HepG2 (cell line): Measurements from ENCODE around the gene OR14K1. TPM values are rescaled to one million over a fixed set of nuclear protein-coding genes. Genes with fewer than 3 reads are reported as not detected.

Experiments used
- ATAC-seq: fragments of 200-7000 bp; cut with Tn5 transposase; 3 replicates; pipeline ENCODE4 v1.9.1; 2020; ENCODE audit warnings: mild to moderate bottlenecking, moderate library complexity
- BruUV-seq: library from RNA; stranded (reverse); fragments of 400-500 nt; replicated peaks from 2 replicates; lab custom pipeline; 2021; lab: Mats Ljungman, UMichigan
- CTCF ChIA-PET: fragments of 300-600 bp; formaldehyde crosslinking; extraction: SDS; loops from one replicate; lab custom pipeline; 2021; ENCODE audit warnings: low total read pairs, inconsistent platforms, low intra/inter-chr PET ratio; lab: Yijun Ruan, JAX
- POLR2A ChIA-PET: fragments of 350-600 bp; sonication (Branson Sonifier 250); formaldehyde crosslinking; loops from one replicate; lab custom pipeline; 2020; ENCODE audit warnings: antibody characterized with exemption, inconsistent platforms; lab: Yijun Ruan, JAX
- DNase-seq: peaks from one replicate; pipeline ENCODE4 v3.0.0-alpha.2; 2015; ENCODE audit warnings: low spot score
- FAIRE-seq: peaks from 3 replicates; lab custom pipeline; 2011; peaks lifted over from hg19 to GRCh38; lab: Jason Lieb, UNC
- H2AFZ ChIP-seq: one replicate; pipeline ENCODE4 v1.6.1; 2011; ENCODE audit warnings: low read length, inconsistent platforms
- H3K27ac ChIP-seq: fragments of 300-600 bp; 3 replicates; pipeline ENCODE4 v1.8.0; 2011; ENCODE audit warnings: mixed run types, mild to moderate bottlenecking, mixed read lengths, low read length, inconsistent platforms; ENCODE audit not compliant: insufficient read depth; ENCODE audit errors: extremely low read length
- H3K27me3 ChIP-seq, 2 experiments: fragments of 200-600 bp in 1 of 2; 2 replicates in 1 of 2; 3 replicates in 1 of 2; pipeline versions ENCODE4 v1.6.0 to v1.8.0; 2011; ENCODE audit warnings: low read length in 2 of 2, mild to moderate bottlenecking in 2 of 2, moderate library complexity in 2 of 2, inconsistent platforms in 1 of 2; ENCODE audit not compliant: insufficient read depth in 2 of 2, control insufficient read depth in 1 of 2
- H3K36me3 ChIP-seq, 2 experiments: fragments of 200-600 bp in 1 of 2; replicated peaks in 1 of 2; 2 replicates in 1 of 2; 3 replicates in 1 of 2; pipeline versions ENCODE4 v1.5.1 to v1.8.0; 2011; ENCODE audit warnings: low read length in 2 of 2, inconsistent platforms in 1 of 2; ENCODE audit not compliant: insufficient read depth in 2 of 2, control insufficient read depth in 1 of 2
- H3K4me1 ChIP-seq: 2 replicates; pipeline ENCODE4 v1.5.1; 2012; ENCODE audit warnings: low read length, inconsistent platforms; ENCODE audit not compliant: insufficient read depth
- H3K4me2 ChIP-seq: 2 replicates; pipeline ENCODE4 v1.6.0; 2011; ENCODE audit warnings: low read depth, low read length, inconsistent platforms
- H3K4me3 ChIP-seq, 3 experiments: fragments of 200-600 bp in 1 of 3; sonication (generic), shearing (Covaris generic) in 1 of 3; replicated peaks in 1 of 3; 2 replicates each; pipeline ENCODE4 v1.5.1; 2011 to 2016; ENCODE audit warnings: low read length in 3 of 3, inconsistent platforms in 2 of 3, low read depth in 2 of 3, mild to moderate bottlenecking in 2 of 3, control low read depth in 1 of 3, mixed read lengths in 1 of 3; ENCODE audit not compliant: insufficient read depth in 1 of 3
- H3K79me2 ChIP-seq: one replicate; pipeline ENCODE4 v1.6.1; 2011; ENCODE audit warnings: low read length, inconsistent platforms; ENCODE audit not compliant: insufficient read depth
- H3K9ac ChIP-seq: 2 replicates; pipeline ENCODE4 v1.6.0; 2011; ENCODE audit warnings: mild to moderate bottlenecking, low read depth, low read length, inconsistent platforms; ENCODE audit not compliant: insufficient read depth
- H3K9me3 ChIP-seq: 2 replicates; pipeline ENCODE4 v1.5.1; 2012; ENCODE audit warnings: mild to moderate bottlenecking, low read length
- H4K20me1 ChIP-seq: 2 replicates; pipeline ENCODE4 v1.6.0; 2011; ENCODE audit warnings: inconsistent platforms, mild to moderate bottlenecking, low read length, moderate library complexity; ENCODE audit not compliant: insufficient read depth
- ATF1 ChIP-seq: IDR thresholded peaks from 2 replicates; pipeline ENCODE4 v1.6.1; 2016; ENCODE audit warnings: mild to moderate bottlenecking, control low read depth
- CCAR2 ChIP-seq: fragments of 200-400 bp; formaldehyde crosslinking; optimal IDR thresholded peaks from 2 replicates; pipeline ENCODE3; 2018; ENCODE audit warnings: low read depth, mild to moderate bottlenecking, low read length, moderate library complexity
- FOXA1 ChIP-seq, 2 experiments: fragments of 450-650 bp in 1 of 2; sonication (generic) in 1 of 2; formaldehyde crosslinking in 1 of 2; IDR thresholded peaks; 2 replicates each; pipeline versions ENCODE4 v1.4.0 to v1.6.1; 2016 to 2020; ENCODE audit warnings: missing genetic modification reagents in 1 of 2
- HDAC2 ChIP-seq: sonication (generic); formaldehyde crosslinking; IDR thresholded peaks from 2 replicates; pipeline ENCODE4 v1.4.0; 2020; ENCODE audit warnings: missing genetic modification reagents
- HOXD1 ChIP-seq: sonication (generic); formaldehyde crosslinking; IDR thresholded peaks from 2 replicates; pipeline ENCODE4 v1.5.0; 2020; ENCODE audit warnings: missing genetic modification reagents
- MTF1 ChIP-seq: sonication (generic); formaldehyde crosslinking; IDR thresholded peaks from 2 replicates; pipeline ENCODE4 v1.5.0; 2020; ENCODE audit warnings: missing genetic modification reagents
- NR1H2 ChIP-seq: sonication (generic); formaldehyde crosslinking; IDR thresholded peaks from 2 replicates; pipeline ENCODE4 v1.8.1; 2022; ENCODE audit warnings: low read depth, missing genetic modification reagents, borderline replicate concordance
- NR2F2 ChIP-seq: IDR thresholded peaks from 2 replicates; pipeline ENCODE4 v1.6.1; 2012; ENCODE audit warnings: low read depth, inconsistent platforms, borderline replicate concordance
- SAFB2 ChIP-seq: sonication (generic); formaldehyde crosslinking; IDR thresholded peaks from 2 replicates; pipeline ENCODE4 v1.5.1; 2020; ENCODE audit warnings: missing genetic modification reagents, low read depth, mild to moderate bottlenecking, borderline replicate concordance
- ZNF318 ChIP-seq: sonication (generic); formaldehyde crosslinking; IDR thresholded peaks from 2 replicates; pipeline ENCODE4 v1.4.0; 2020; ENCODE audit warnings: mild to moderate bottlenecking, missing genetic modification reagents
- ZNF333 ChIP-seq: sonication (generic); formaldehyde crosslinking; IDR thresholded peaks from 2 replicates; pipeline ENCODE4 v1.4.0; 2020; ENCODE audit warnings: mild to moderate bottlenecking, missing genetic modification reagents, borderline replicate concordance
- ZNF570 ChIP-seq: sonication (generic); formaldehyde crosslinking; IDR thresholded peaks from 2 replicates; pipeline ENCODE4 v1.4.0; 2020; ENCODE audit warnings: mild to moderate bottlenecking, missing genetic modification reagents, borderline replicate concordance
- ZNF652 ChIP-seq: IDR thresholded peaks from 2 replicates; pipeline ENCODE4 v1.6.1; 2016; ENCODE audit warnings: low read depth, borderline replicate concordance
- WGBS: methylation state at CpG from one replicate; pipeline ENCODE4 v1.1.6; 2017; ENCODE audit warnings: low lambda C conversion rate; 5-methylcytosine and 5-hydroxymethylcytosine counted together
- in situ Hi-C: cut with HindIII; loops from 2 replicates; pipeline ENCODE4 v1.10.0; 2017; ENCODE audit warnings: low pct_unique_long_range_greater_than_20kb; ENCODE audit not compliant: extremely low pct_ligation_motif_present
- intact Hi-C: fragments of 100-400 bp; cut with micrococcal nuclease; formaldehyde crosslinking; loops from one replicate; pipeline ENCODE4 v1.10.0; 2022; ENCODE audit not compliant: unreplicated experiment
- polyA plus RNA-seq, 8 experiments: library from polyadenylated mRNA; depleted of rRNA in 3 of 8; stranded (reverse) in 7 of 8; unstranded in 1 of 8; fragments of >200 nt; fragmentation: Illumina TruSeq in 4 of 8; extraction: Trizol in 4 of 8; gene quantifications; 2 replicates each; pipeline versions ENCODE4 v1.2.1 to v1.2.3, GENCODE V29; 2011 to 2016; ENCODE audit warnings: low read depth in 4 of 8, missing spikeins in 1 of 8, mixed read lengths in 1 of 8; ENCODE audit not compliant: insufficient read depth in 1 of 8
- total RNA-seq, 5 experiments: library from RNA; depleted of rRNA; stranded (reverse); fragments of >200 nt; fragmentation: Illumina TruSeq; extraction: Trizol; gene quantifications; 2 replicates each; pipeline ENCODE4 v1.2.3, GENCODE V29; 2016; ENCODE audit warnings: low read depth in 1 of 5

The OR14K1 gene
- total and polyA plus RNA-seq, 2 of the 13 experiments (the other 11 are each of a cell fraction or from before 2014, with no cell fraction given) = not detected

- H3K9ac ChIP-seq = no peak overlapping the region
- in situ Hi-C loops = no loop called here
- peaks cover 75% of the 10 kb centered on the region for H3K9me3 ChIP-seq
- ChIA-PET CTCF (no interaction called here), POLR2A (no interaction called here)
- FAIRE-seq (no peak), DNase-seq (no peak), ATAC-seq (no peak)
- no peaks in the 10 kb centered on the region for H3K36me3 ChIP-seq
- TF ChIP-seq NR2F2 (no peak), ATF1 (CRISPR knock-in tag) (no peak), HDAC2 (CRISPR knock-in tag) (no peak), ZNF570 (CRISPR knock-in tag) (no peak), FOXA1 (IDR thresholded peaks at IDR 0.05) (no peak), FOXA1 (CRISPR knock-in tag; IDR thresholded peaks at IDR 0.05) (no peak)
- 2% methylated on average over 7 of the region's 7 CpGs for WGBS
- no peak overlapping the region for H2AFZ ChIP-seq
- no peaks in the 10 kb centered on the region for H3K27me3 ChIP-seq
- intact Hi-C loops = no loop called here
- no peaks in the 10 kb centered on the region for H3K4me1 ChIP-seq
- H4K20me1 ChIP-seq = no peaks in the 10 kb centered on the region
- H3K4me2 ChIP-seq = no peak overlapping the region
- BruUV-seq = no TSS peak
- H3K4me3 ChIP-seq = no peak overlapping the region
- no peak overlapping the region for H3K27ac ChIP-seq
- H3K79me2 ChIP-seq = no peaks in the 10 kb centered on the region
Measured at GRCh38 chr1:247713753-247714152, 24.7 kb upstream of the OR14K1 start.

- WGBS = 31% methylated on average over 3 of the region's 3 CpGs
- no peak for FAIRE-seq
- no peak for DNase-seq
- no peak within 1 kb of the TSS for H3K4me2 ChIP-seq
- ChIA-PET CTCF (no interaction called here), POLR2A (no interaction called here)
- no peaks in the 10 kb centered on the region for H3K27me3 ChIP-seq
- no TSS peak for BruUV-seq
- no peaks in the 10 kb centered on the region for H3K79me2 ChIP-seq
- H3K27ac ChIP-seq = no peak within 1 kb of the TSS
- H3K4me3 ChIP-seq = no peak within 1 kb of the TSS
- ATAC-seq = no peak
- H2AFZ ChIP-seq = no peak within 1 kb of the TSS
- H3K9ac ChIP-seq = no peak within 1 kb of the TSS
- intact Hi-C loops = no loop called here
- H3K9me3 ChIP-seq = peaks cover 67% of the 10 kb centered on the region
- no peaks in the 10 kb centered on the region for H3K36me3 ChIP-seq
- in situ Hi-C loops = no loop called here
- no peaks in the 10 kb centered on the region for H3K4me1 ChIP-seq
- H4K20me1 ChIP-seq = no peaks in the 10 kb centered on the region
- TF ChIP-seq MTF1 (CRISPR knock-in tag) (no peak), HOXD1 (CRISPR knock-in tag) (no peak), CCAR2 (no peak), SAFB2 (CRISPR knock-in tag) (no peak), ZNF652 (CRISPR knock-in tag) (no peak), ZNF333 (CRISPR knock-in tag) (no peak), NR1H2 (no peak), ZNF318 (CRISPR knock-in tag) (no peak)
Measured at GRCh38 chr1:247716546-247716945, 21.9 kb upstream of the OR14K1 start, which contains the start of gene OR6F1. OR6F1 (minus strand) TSS chr1:247716646; CDS start chr1:247712755, 3,891 bp downstream.
